H9 (cell line): ENCODE measurements around the gene PLXNA1. TPM values are rescaled to one million over a fixed set of nuclear protein-coding genes. Genes with fewer than 3 reads are reported as not detected.

Source experiments
- DNase-seq: peaks from one replicate; pipeline ENCODE4 v3.0.0-alpha.2; 2017
- H2AFZ ChIP-seq: one replicate; pipeline ENCODE4 v1.6.1; 2013; ENCODE audit warnings: mild to moderate bottlenecking, low read length, control low read depth, moderate library complexity
- H2AK5ac ChIP-seq: 2 replicates; pipeline ENCODE4 v1.6.1; 2013; ENCODE audit warnings: low read length, control low read depth, mixed read lengths; ENCODE audit not compliant: insufficient read length
- H2BK120ac ChIP-seq: one replicate; pipeline ENCODE4 v1.6.1; 2013; ENCODE audit warnings: low read depth, mild to moderate bottlenecking, low read length, control low read depth, inconsistent platforms; ENCODE audit not compliant: poor library complexity, severe bottlenecking
- H2BK12ac ChIP-seq: 2 replicates; pipeline ENCODE4 v1.6.1; 2013; ENCODE audit warnings: low read length, control low read depth, mixed read lengths, low read depth; ENCODE audit not compliant: insufficient read length
- H2BK15ac ChIP-seq: 2 replicates; pipeline ENCODE4 v1.6.1; 2013; ENCODE audit warnings: low read depth, low read length, control low read depth
- H2BK20ac ChIP-seq: one replicate; pipeline ENCODE4 v1.6.1; 2013; ENCODE audit warnings: low read depth, mild to moderate bottlenecking, low read length, control low read depth, inconsistent platforms; ENCODE audit not compliant: poor library complexity, severe bottlenecking
- H2BK5ac ChIP-seq: 2 replicates; pipeline ENCODE4 v1.6.1; 2013; ENCODE audit warnings: low read length, control low read depth, mixed read lengths; ENCODE audit not compliant: insufficient read length
- H3K14ac ChIP-seq: 2 replicates; pipeline ENCODE4 v1.6.1; 2013; ENCODE audit warnings: low read length, control low read depth; ENCODE audit not compliant: insufficient read depth
- H3K18ac ChIP-seq: 2 replicates; pipeline ENCODE4 v1.6.1; 2013; ENCODE audit warnings: low read depth, mild to moderate bottlenecking, mixed read lengths, low read length, control low read depth; ENCODE audit not compliant: insufficient read length
- H3K23ac ChIP-seq: 2 replicates; pipeline ENCODE4 v1.6.1; 2013; ENCODE audit warnings: low read length, control low read depth, mixed read lengths, low read depth; ENCODE audit not compliant: insufficient read length
- H3K23me2 ChIP-seq: 2 replicates; pipeline ENCODE4 v1.6.1; 2013; ENCODE audit warnings: low read depth, mild to moderate bottlenecking, mixed read lengths, low read length, control low read depth; ENCODE audit not compliant: insufficient read length, poor library complexity, severe bottlenecking
- H3K27ac ChIP-seq: 2 replicates; pipeline ENCODE4 v1.5.1; 2013; ENCODE audit warnings: low read length, control low read depth, mixed read lengths, low read depth; ENCODE audit not compliant: insufficient read length
- H3K27me3 ChIP-seq: 2 replicates; pipeline ENCODE4 v1.6.1; 2013; ENCODE audit warnings: low read length, control low read depth, inconsistent platforms; ENCODE audit not compliant: insufficient read depth
- H3K4ac ChIP-seq: 2 replicates; pipeline ENCODE4 v1.6.1; 2013; ENCODE audit warnings: low read depth, mild to moderate bottlenecking, control low read depth, inconsistent platforms, low read length, moderate library complexity
- H3K4me1 ChIP-seq: 2 replicates; pipeline ENCODE4 v1.6.1; 2013; ENCODE audit warnings: low read length, control low read depth, inconsistent platforms; ENCODE audit not compliant: insufficient read depth
- H3K4me2 ChIP-seq: 2 replicates; pipeline ENCODE4 v1.6.1; 2013; ENCODE audit warnings: low read length, control low read depth, mixed read lengths; ENCODE audit not compliant: insufficient read length, insufficient read depth
- H3K56ac ChIP-seq: 2 replicates; pipeline ENCODE4 v1.6.1; 2013; ENCODE audit warnings: low read depth, mild to moderate bottlenecking, mixed read lengths, low read length, control low read depth; ENCODE audit not compliant: insufficient read length
- H3K79me1 ChIP-seq: 2 replicates; pipeline ENCODE4 v1.6.1; 2013; ENCODE audit warnings: low read depth, mild to moderate bottlenecking, moderate library complexity, low read length, control low read depth, inconsistent platforms; ENCODE audit not compliant: insufficient read depth, poor library complexity, severe bottlenecking
- H3K79me2 ChIP-seq: 2 replicates; pipeline ENCODE4 v1.6.1; 2013; ENCODE audit warnings: low read length, control low read depth, inconsistent platforms; ENCODE audit not compliant: insufficient read depth
- H3K9ac ChIP-seq: 2 replicates; pipeline ENCODE4 v1.6.1; 2013; ENCODE audit warnings: low read length, control low read depth, mixed read lengths; ENCODE audit not compliant: insufficient read length; ENCODE audit errors: extremely low read depth
- H3K9me3 ChIP-seq: one replicate; pipeline ENCODE4 v1.6.1; 2013; ENCODE audit warnings: low read depth, low read length, inconsistent platforms; ENCODE audit not compliant: control insufficient read depth
- H3T11ph ChIP-seq: one replicate; pipeline ENCODE4 v1.6.1; 2013; ENCODE audit warnings: mild to moderate bottlenecking, low read length, control low read depth, inconsistent platforms
- H4K20me1 ChIP-seq: one replicate; pipeline ENCODE4 v1.6.1; 2013; ENCODE audit not compliant: control insufficient read depth, insufficient read length, insufficient read depth
- H4K5ac ChIP-seq: 2 replicates; pipeline ENCODE4 v1.6.1; 2013; ENCODE audit warnings: low read depth, mild to moderate bottlenecking, mixed read lengths, low read length, control low read depth; ENCODE audit not compliant: insufficient read length
- H4K8ac ChIP-seq: replicated peaks from 2 replicates; pipeline ENCODE4 v1.6.1; 2013; ENCODE audit warnings: low read length, control low read depth, mixed read lengths, low read depth; ENCODE audit not compliant: insufficient read length
- H4K91ac ChIP-seq: 2 replicates; pipeline ENCODE4 v1.6.1; 2013; ENCODE audit warnings: low read depth, mild to moderate bottlenecking, moderate library complexity, mixed read lengths, low read length, control low read depth; ENCODE audit not compliant: insufficient read length
- H3K27ac Mint-ChIP-seq, 3 experiments: 2 replicates in 2 of 3; 3 replicates in 1 of 3; pipeline ENCODE4 v1.8.0; 2020 to 2021; ENCODE audit warnings: mixed read lengths in 3 of 3, mild to moderate bottlenecking in 1 of 3, moderate library complexity in 1 of 3
- H3K27me3 Mint-ChIP-seq: 2 replicates; pipeline ENCODE4 v1.8.0; 2021; ENCODE audit warnings: low read depth, mild to moderate bottlenecking, moderate library complexity, mixed read lengths
- H3K36me3 Mint-ChIP-seq, 3 experiments: 2 replicates in 2 of 3; 3 replicates in 1 of 3; pipeline ENCODE4 v1.8.0; 2020 to 2021; ENCODE audit warnings: low read depth in 3 of 3, mixed read lengths in 3 of 3; ENCODE audit not compliant: insufficient read depth in 1 of 3
- H3K4me1 Mint-ChIP-seq, 2 experiments: 2 replicates each; pipeline ENCODE4 v1.8.0; 2020; ENCODE audit warnings: mixed read lengths in 2 of 2
- H3K4me3 Mint-ChIP-seq, 2 experiments: 2 replicates in 1 of 2; 3 replicates in 1 of 2; pipeline ENCODE4 v1.8.0; 2020 to 2021; ENCODE audit warnings: mild to moderate bottlenecking in 2 of 2, mixed read lengths in 2 of 2, moderate library complexity in 1 of 2
- H3K9me3 Mint-ChIP-seq, 2 experiments: 2 replicates in 1 of 2; 3 replicates in 1 of 2; pipeline ENCODE4 v1.8.0; 2020; ENCODE audit warnings: mild to moderate bottlenecking in 2 of 2, mixed read lengths in 2 of 2, moderate library complexity in 1 of 2
- WGBS: extraction: QIAGEN DNeasy Blood & Tissue Kit; methylation state at CpG from one replicate; pipeline ENCODE4 v1.1.7; 2013; ENCODE audit warnings: missing lambda C conversion rate, low lambda C conversion rate, mixed read lengths; ENCODE audit not compliant: insufficient read length; ENCODE audit errors: extremely low coverage; 5-methylcytosine and 5-hydroxymethylcytosine counted together
- total RNA-seq: library from RNA; stranded (reverse); gene quantifications from 2 replicates; pipeline ENCODE4 v1.2.1, GENCODE V29; 2021
- TF ChIP-seq, protein P1 (sequence below): fragments of 200-600 bp; sonication (generic); conservative IDR thresholded peaks from 3 replicates; pipeline ENCODE4 v1.8.0; 2021; ENCODE audit warnings: antibody characterized with exemption, mild to moderate bottlenecking

The PLXNA1 gene
- total RNA-seq, 1 experiment from 2014 or later = 42.1 TPM

DNA sequence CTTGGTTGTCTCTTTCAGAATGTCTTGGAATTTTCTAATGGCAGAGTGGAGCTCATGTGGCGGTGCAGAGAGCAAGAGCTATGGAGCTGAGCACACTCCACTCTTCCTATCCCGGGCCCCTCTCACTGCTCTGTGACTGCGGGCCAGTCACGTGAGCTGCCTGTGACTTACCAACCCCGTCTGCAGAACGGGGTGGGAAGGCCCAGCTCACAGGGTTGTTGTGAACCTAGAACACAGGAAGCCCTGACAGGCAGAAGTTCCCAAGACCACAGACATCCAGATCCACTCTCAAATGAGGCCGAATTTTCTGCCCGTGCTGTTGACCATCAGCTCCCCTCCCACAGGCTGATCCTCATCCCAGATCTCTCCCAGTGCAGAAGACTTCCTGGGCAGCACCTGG, 35.5 kb upstream of the PLXNA1 start:
- H2AFZ ChIP-seq = no peak overlapping the region
- WGBS = no CpG with 5 or more reads among the region's 8 CpGs
- Mint-ChIP-seq H3K27me3 (no peaks in the 10 kb centered on the region), H3K4me3 (no peak overlapping the region), H3K9me3 (no peaks in the 10 kb centered on the region), H3K36me3 (no peaks in the 10 kb centered on the region; a peak in 2 of 7 replicates), H3K27ac (peak overlapping the region in 1 of 3 experiments; percentile 21; a peak in 2 of 7 replicates), H3K4me1 (peaks cover 0 to 12% of the 10 kb centered on the region in 2 experiments; a peak in 2 of 4 replicates)
- H3K18ac ChIP-seq = no peak overlapping the region
- TF ChIP-seq, protein P1, sequence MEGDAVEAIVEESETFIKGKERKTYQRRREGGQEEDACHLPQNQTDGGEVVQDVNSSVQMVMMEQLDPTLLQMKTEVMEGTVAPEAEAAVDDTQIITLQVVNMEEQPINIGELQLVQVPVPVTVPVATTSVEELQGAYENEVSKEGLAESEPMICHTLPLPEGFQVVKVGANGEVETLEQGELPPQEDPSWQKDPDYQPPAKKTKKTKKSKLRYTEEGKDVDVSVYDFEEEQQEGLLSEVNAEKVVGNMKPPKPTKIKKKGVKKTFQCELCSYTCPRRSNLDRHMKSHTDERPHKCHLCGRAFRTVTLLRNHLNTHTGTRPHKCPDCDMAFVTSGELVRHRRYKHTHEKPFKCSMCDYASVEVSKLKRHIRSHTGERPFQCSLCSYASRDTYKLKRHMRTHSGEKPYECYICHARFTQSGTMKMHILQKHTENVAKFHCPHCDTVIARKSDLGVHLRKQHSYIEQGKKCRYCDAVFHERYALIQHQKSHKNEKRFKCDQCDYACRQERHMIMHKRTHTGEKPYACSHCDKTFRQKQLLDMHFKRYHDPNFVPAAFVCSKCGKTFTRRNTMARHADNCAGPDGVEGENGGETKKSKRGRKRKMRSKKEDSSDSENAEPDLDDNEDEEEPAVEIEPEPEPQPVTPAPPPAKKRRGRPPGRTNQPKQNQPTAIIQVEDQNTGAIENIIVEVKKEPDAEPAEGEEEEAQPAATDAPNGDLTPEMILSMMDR = no peak
- H3K9ac ChIP-seq = no peak overlapping the region
- no peak overlapping the region for H3K4me2 ChIP-seq
- no peak overlapping the region for H3K14ac ChIP-seq
- H3K9me3 ChIP-seq = no peaks in the 10 kb centered on the region
- no peaks in the 10 kb centered on the region for H4K20me1 ChIP-seq
- H3K79me1 ChIP-seq = no peaks in the 10 kb centered on the region
- no peak overlapping the region for H4K5ac ChIP-seq
- no peak overlapping the region for H4K91ac ChIP-seq
- no peak overlapping the region for H3K4ac ChIP-seq
- no peaks in the 10 kb centered on the region for H3K23me2 ChIP-seq
- no peak overlapping the region for H2AK5ac ChIP-seq
- no peak overlapping the region for H4K8ac ChIP-seq
- H3K27ac ChIP-seq = no peak overlapping the region
- H2BK15ac ChIP-seq = no peak overlapping the region
- H2BK120ac ChIP-seq = no peak overlapping the region
- no peak overlapping the region for H2BK12ac ChIP-seq
- H3T11ph ChIP-seq = no peak overlapping the region
- no peaks in the 10 kb centered on the region for H3K79me2 ChIP-seq
- H2BK5ac ChIP-seq = no peak overlapping the region
- H3K56ac ChIP-seq = no peak overlapping the region
- no peak for DNase-seq
- no peak overlapping the region for H2BK20ac ChIP-seq
- H3K27me3 ChIP-seq = no peaks in the 10 kb centered on the region
- no peak overlapping the region for H3K23ac ChIP-seq
- no peaks in the 10 kb centered on the region for H3K4me1 ChIP-seq
